GM23248 (cell line): ENCODE data around the gene CNTN4.

Experiments used
- EZH2 ChIP-seq: fragments of 200-600 bp; sonication (generic); IDR thresholded peaks from 2 replicates; pipeline ENCODE4 v1.6.1; 2018; ENCODE audit warnings: antibody characterized with exemption, mild to moderate bottlenecking; ENCODE audit not compliant: insufficient read depth, poor library complexity, severe bottlenecking
- EZH2phosphoT487 ChIP-seq: fragments of 200-600 bp; sonication (generic); IDR thresholded peaks from 2 replicates; pipeline ENCODE4 v1.6.1; 2018; ENCODE audit warnings: antibody characterized with exemption, moderate library complexity, mild to moderate bottlenecking, low read depth; ENCODE audit not compliant: insufficient read depth

DNA sequence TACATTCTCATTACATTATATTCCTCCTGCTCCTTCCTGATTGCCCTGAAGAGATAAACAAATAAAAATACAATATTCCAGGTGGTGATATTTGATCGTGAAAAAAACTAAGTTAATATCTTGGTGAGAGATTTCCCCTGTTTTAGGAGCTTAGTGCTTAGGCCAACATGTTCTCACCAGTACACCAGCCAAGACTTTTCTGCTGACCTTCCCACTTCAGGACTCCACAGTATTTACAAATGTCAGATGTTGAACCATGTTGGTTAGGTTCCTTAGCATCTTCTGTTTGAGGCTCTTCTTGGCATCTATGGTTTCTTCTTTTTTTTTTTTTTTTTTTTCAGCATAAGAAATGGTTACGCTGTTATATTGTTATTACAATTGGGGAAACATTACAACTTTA lies 764.5 kb downstream of the CNTN4 start:
- TF ChIP-seq EZH2 (no peak), EZH2phosphoT487 (no peak)
